ENCODE data around the gene TMEM219.
A peak's percentile ranks its signal among the peaks of the same experiment; 100 is the strongest.
"Not testable (repeated sequence)": the region's sequence is repeated elsewhere in the genome, so short reads cannot be mapped to it uniquely, and the experiment has no call there.

The TMEM219 gene

GRCh38 chr16:29961479-29962343 is at the start of gene TMEM219:
TSS of gene TMEM219 (plus strand) at chr16:29962079. CDS start at chr16:29963144, 1,065 bp downstream.
- DNase-seq: peak; percentile 97

- DNase-seq: no peak
These were observed 49.8 kb upstream of the TMEM219 start for GRCh38 chr16:29912087-29912486.

- DNase-seq: no peak
These were observed 48.4 kb upstream of the TMEM219 start for GRCh38 chr16:29913514-29913913.

- no peak for DNase-seq
These were observed 46.2 kb upstream of the TMEM219 start for GRCh38 chr16:29915590-29916247.

GRCh38 chr16:29916979-29917378 is 44.9 kb upstream of the TMEM219 start:
- no peak for DNase-seq

GRCh38 chr16:29920288-29921033 is 41.4 kb upstream of the TMEM219 start:
- DNase-seq: no peak

- DNase-seq: no peak
These were observed 40.9 kb upstream of the TMEM219 start for GRCh38 chr16:29921034-29921385.

GRCh38 chr16:29922326-29922725 is 39.6 kb upstream of the TMEM219 start:
- no peak for DNase-seq

GRCh38 chr16:29922986-29923501 is 38.8 kb upstream of the TMEM219 start:
- no peak for DNase-seq

GRCh38 chr16:29925105-29925756 is 36.6 kb upstream of the TMEM219 start:
- peak; percentile 33 for DNase-seq

- DNase-seq: peak; percentile 97
These were observed 35.8 kb upstream of the TMEM219 start, which contains the start of gene KCTD13 for GRCh38 chr16:29925781-29926710. TSS of gene KCTD13 (minus strand) at chr16:29926226. CDS start at chr16:29926033, 193 bp downstream.

GRCh38 chr16:29926711-29927052 is 35.2 kb upstream of the TMEM219 start:
- no peak for DNase-seq

- DNase-seq: no peak
These were observed 34.6 kb upstream of the TMEM219 start for GRCh38 chr16:29927070-29927905.

GRCh38 chr16:29931750-29932149 is 30.1 kb upstream of the TMEM219 start:
- not testable (repeated sequence) for DNase-seq

GRCh38 chr16:29940656-29941055 is 21.2 kb upstream of the TMEM219 start:
- no peak for DNase-seq

- peak; percentile 56 for DNase-seq
These were observed 17.8 kb upstream of the TMEM219 start for GRCh38 chr16:29943846-29944799.

- DNase-seq: no peak
These were observed 14.0 kb upstream of the TMEM219 start for GRCh38 chr16:29947897-29948296.

GRCh38 chr16:29950806-29951461 is 10.9 kb upstream of the TMEM219 start:
- DNase-seq: no peak
